ENCODE data around the gene CX3CL1. TPM values are rescaled to one million over a fixed set of nuclear protein-coding genes. Genes with fewer than 3 reads are reported as not detected.

CX3CL1 gene
- total RNA-seq, 1 donor from 2014 or later = 3.7 TPM

Other genes with a start within 250 kb of the CX3CL1 start
- 63.1 TPM for gene PSME3IP1, start 186.5 kb upstream of the CX3CL1 start, total RNA-seq
- gene RSPRY1, start 186.2 kb upstream of the CX3CL1 start, total RNA-seq = 20.4 TPM
- gene ARL2BP, start 127.2 kb upstream of the CX3CL1 start, total RNA-seq = 43.4 TPM
- gene PLLP, start 87.8 kb upstream of the CX3CL1 start, total RNA-seq = 9.3 TPM
- gene CCL22, start 13.7 kb upstream of the CX3CL1 start, total RNA-seq = 0.20 TPM
- 1.6 TPM for gene CCL17, start 32.3 kb downstream of the CX3CL1 start, total RNA-seq
- gene CIAPIN1, start 74.9 kb downstream of the CX3CL1 start, total RNA-seq = 52.4 TPM
- gene COQ9, start 75.0 kb downstream of the CX3CL1 start, total RNA-seq = 44.6 TPM
- 32.0 TPM for gene POLR2C, start 90.2 kb downstream of the CX3CL1 start, total RNA-seq
- 25.0 TPM for gene DOK4, start 114.0 kb downstream of the CX3CL1 start, total RNA-seq
- 1.4 TPM for gene CCDC102A, start 164.1 kb downstream of the CX3CL1 start, total RNA-seq
- 0.44 TPM for gene ADGRG5, start 170.2 kb downstream of the CX3CL1 start, total RNA-seq